Measurements from ENCODE around the gene RASSF10. TPM values are rescaled to one million over a fixed set of nuclear protein-coding genes. Genes with fewer than 3 reads are reported as not detected.

RASSF10 gene
- total RNA-seq, 4 donors from 2014 or later, result 0.60 TPM; not detected in 3

GRCh38 chr11:12968826-12969225 lies 40.3 kb upstream of the RASSF10 start:
- 87 to 89% methylated on average over 6 of the region's 6 CpGs for WGBS, 2 donors
- Histone ChIP-seq H3K36me3 (no peaks in the 10 kb centered on the region), H3K9me3 (no peaks in the 10 kb centered on the region), H3K4me3 (no peak overlapping the region), H3K4me1 (peaks cover 0 to 7% (median 0%) of the 10 kb centered on the region in 4 donors), H3K27ac (no peak overlapping the region), H3K27me3 (no peaks in the 10 kb centered on the region)
- no peak for TF ChIP-seq EP300 (IDR thresholded peaks at IDR 0.05)
- TF ChIP-seq CTCF (IDR thresholded peaks at IDR 0.05), result no peak
- TF ChIP-seq POLR2A (IDR thresholded peaks at IDR 0.05), result no peak
- no peak for DNase-seq (ENCODE audit: low spot score in 2 of 2)

GRCh38 chr11:12971955-12972354 lies 37.2 kb upstream of the RASSF10 start:
- no peaks in the 10 kb centered on the region for H3K4me1 ChIP-seq
- H3K27me3 ChIP-seq, result no peaks in the 10 kb centered on the region
- WGBS, 2 donors, result 79 to 91% methylated on average over 1 of the region's 1 CpG
- H3K36me3 ChIP-seq, result no peaks in the 10 kb centered on the region
- H3K27ac ChIP-seq, result no peak overlapping the region
- TF ChIP-seq EP300 (IDR thresholded peaks at IDR 0.05), result no peak
- no peak for TF ChIP-seq POLR2A (IDR thresholded peaks at IDR 0.05)
- no peak for TF ChIP-seq CTCF (IDR thresholded peaks at IDR 0.05)
- DNase-seq (ENCODE audit: low spot score in 2 of 2), result no peak
- no peak overlapping the region for H3K4me3 ChIP-seq
- H3K9me3 ChIP-seq, result no peaks in the 10 kb centered on the region

GRCh38 chr11:12973528-12974181 lies 35.5 kb upstream of the RASSF10 start:
- DNase-seq (ENCODE audit: low spot score in 2 of 2), result no peak
- 42 to 47% methylated on average over 1 of the region's 1 CpG for whole genome bisulfite sequencing, 2 donors
- no peak for TF ChIP-seq EP300 (IDR thresholded peaks at IDR 0.05)
- TF ChIP-seq POLR2A (IDR thresholded peaks at IDR 0.05), result no peak
- no peak for TF ChIP-seq CTCF (IDR thresholded peaks at IDR 0.05)
- no peaks in the 10 kb centered on the region for H3K4me1 ChIP-seq
- H3K4me3 ChIP-seq, result no peak overlapping the region
- H3K36me3 ChIP-seq, result no peaks in the 10 kb centered on the region
- H3K9me3 ChIP-seq, result no peaks in the 10 kb centered on the region
- H3K27ac ChIP-seq, result no peak overlapping the region
- H3K27me3 ChIP-seq, result no peaks in the 10 kb centered on the region

- DNase-seq (ENCODE audit: low spot score in 2 of 2), result no peak
- H3K4me3 ChIP-seq, result no peak overlapping the region
- no peaks in the 10 kb centered on the region for H3K36me3 ChIP-seq
- no peak overlapping the region for H3K27ac ChIP-seq
- no peak for TF ChIP-seq CTCF (IDR thresholded peaks at IDR 0.05)
- H3K27me3 ChIP-seq, result no peaks in the 10 kb centered on the region
- H3K9me3 ChIP-seq, result no peaks in the 10 kb centered on the region
- H3K4me1 ChIP-seq, result no peaks in the 10 kb centered on the region
- WGBS, 2 donors, result 67 to 72% methylated on average over 2 of the region's 2 CpGs
Observed at GRCh38 chr11:12975195-12975594, 33.9 kb upstream of the RASSF10 start.

GRCh38 chr11:12979928-12980689 lies 29.0 kb upstream of the RASSF10 start:
- WGBS, 2 donors, result 61 to 65% methylated on average over 8 of the region's 8 CpGs
- no peak for TF ChIP-seq POLR2A (IDR thresholded peaks at IDR 0.05)
- no peak for TF ChIP-seq CTCF (IDR thresholded peaks at IDR 0.05)
- TF ChIP-seq EP300 (IDR thresholded peaks at IDR 0.05), result no peak
- DNase-seq (ENCODE audit: low spot score in 2 of 2), result no peak
- H3K4me3 ChIP-seq, result no peak overlapping the region
- no peaks in the 10 kb centered on the region for H3K4me1 ChIP-seq
- no peak overlapping the region for H3K27ac ChIP-seq
- no peaks in the 10 kb centered on the region for H3K36me3 ChIP-seq
- no peaks in the 10 kb centered on the region for H3K27me3 ChIP-seq
- no peaks in the 10 kb centered on the region for H3K9me3 ChIP-seq
